Smooth muscle cell (in vitro differentiated cells): Measurements from ENCODE around the gene PTX3. TPM values are rescaled to one million over a fixed set of nuclear protein-coding genes. Genes with fewer than 3 reads are reported as not detected.

Experiments used
- DNase-seq: peaks from one replicate; lab custom pipeline; 2025; ENCODE audit not compliant: unreplicated experiment; lab: John Stamatoyannopoulos, UW
- H2AFZ ChIP-seq: fragments of 200-600 bp; sonication (generic); 2 replicates; pipeline ENCODE4 v1.6.0; 2016; ENCODE audit warnings: antibody characterized with exemption, low read depth, mild to moderate bottlenecking
- H3F3A ChIP-seq: fragments of 200-600 bp; sonication (generic); 2 replicates; pipeline ENCODE4 v1.6.0; 2017; ENCODE audit warnings: antibody characterized with exemption, low read depth
- H3K27ac ChIP-seq: fragments of 200-600 bp; sonication (generic); 2 replicates; pipeline ENCODE4 v1.5.1; 2016; ENCODE audit warnings: low read depth, mild to moderate bottlenecking
- H3K27me3 ChIP-seq: fragments of 200-600 bp; sonication (generic); 2 replicates; pipeline ENCODE4 v1.6.1; 2016; ENCODE audit warnings: low read depth, mild to moderate bottlenecking
- H3K36me3 ChIP-seq: fragments of 200-600 bp; sonication (generic); 2 replicates; pipeline ENCODE4 v1.5.1; 2016; ENCODE audit warnings: low read depth
- H3K4me1 ChIP-seq: fragments of 200-600 bp; sonication (generic); 2 replicates; pipeline ENCODE4 v1.5.1; 2016; ENCODE audit warnings: low read depth
- H3K4me2 ChIP-seq: fragments of 200-600 bp; sonication (generic); 2 replicates; pipeline ENCODE4 v1.6.0; 2016; ENCODE audit warnings: mild to moderate bottlenecking
- H3K4me3 ChIP-seq: fragments of 200-600 bp; sonication (generic); 2 replicates; pipeline ENCODE4 v1.5.1; 2016; ENCODE audit warnings: mild to moderate bottlenecking
- H3K79me2 ChIP-seq: fragments of 200-600 bp; sonication (generic); 2 replicates; pipeline ENCODE4 v1.6.0; 2016; ENCODE audit warnings: low read depth, mild to moderate bottlenecking
- H3K9ac ChIP-seq: fragments of 200-600 bp; sonication (generic); 2 replicates; pipeline ENCODE4 v1.6.0; 2016; ENCODE audit warnings: low read depth
- H3K9me3 ChIP-seq: fragments of 200-600 bp; sonication (generic); replicated peaks from 2 replicates; pipeline ENCODE4 v1.5.1; 2016; ENCODE audit warnings: low read depth
- H4K20me1 ChIP-seq: fragments of 200-600 bp; sonication (generic); 2 replicates; pipeline ENCODE4 v1.6.0; 2016; ENCODE audit warnings: low read depth
- WGBS: methylation state at CpG from one replicate; pipeline ENCODE4 v1.1.7; 2016; ENCODE audit warnings: low lambda C conversion rate; 5-methylcytosine and 5-hydroxymethylcytosine counted together
- polyA plus RNA-seq: library from polyadenylated mRNA; unstranded; fragments of >200 nt; fragmentation: Nextera tagmentation; extraction: Ambion mirVana; gene quantifications from 2 replicates; pipeline ENCODE4 v1.2.1, GENCODE V29; 2016
- total RNA-seq: library from RNA; depleted of rRNA; stranded (reverse); fragments of >200 nt; gene quantifications from 2 replicates; pipeline ENCODE4 v1.2.3, GENCODE V29; 2014
- TF ChIP-seq, protein P1 (sequence below): fragments of 200-600 bp; sonication (generic); IDR thresholded peaks from 2 replicates; pipeline ENCODE4 v1.5.1; 2017; ENCODE audit warnings: borderline replicate concordance, mild to moderate bottlenecking, antibody characterized with exemption; ENCODE audit not compliant: insufficient read depth, poor library complexity, severe bottlenecking

PTX3 gene
- total and polyA plus RNA-seq, 2 experiments from 2014 or later: 12.4 to 18.4 TPM

DNA sequence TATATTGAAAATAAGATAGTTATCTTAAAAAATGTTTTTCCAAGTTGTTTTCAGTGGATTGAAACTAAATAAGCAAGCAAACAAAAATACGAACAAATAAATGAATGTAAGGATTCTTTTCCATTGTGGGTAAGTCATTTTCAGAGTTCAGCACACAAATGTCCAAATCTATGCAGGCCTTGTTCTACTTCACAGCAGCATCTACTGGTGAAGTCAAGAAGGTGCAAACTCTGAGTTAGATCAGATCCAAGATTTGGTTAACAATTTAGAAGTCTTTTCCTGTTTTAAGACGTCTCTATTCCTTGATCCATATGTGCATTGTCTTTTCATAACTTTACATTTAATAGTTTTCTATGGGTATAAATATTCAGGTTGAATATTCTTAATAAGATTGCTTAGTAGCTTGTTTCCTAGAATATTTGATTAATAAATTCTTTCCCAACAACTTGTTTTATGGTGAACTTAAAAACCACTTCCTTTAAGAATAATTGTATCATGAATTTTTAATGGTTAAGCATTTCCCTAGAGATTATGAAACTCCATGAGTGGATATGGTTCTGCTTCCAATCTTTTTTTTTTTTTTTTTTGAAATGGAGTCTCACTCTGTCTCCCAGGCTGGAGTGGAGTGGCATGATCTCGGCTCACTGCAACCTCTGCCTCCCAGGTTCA, 10.5 kb downstream of the PTX3 start:
- Histone ChIP-seq H3K9me3 (no peaks in the 10 kb centered on the region), H3K27me3 (no peaks in the 10 kb centered on the region), H3F3A (peaks cover 7% of the 10 kb centered on the region), H3K36me3 (no peaks in the 10 kb centered on the region), H3K9ac (no peak overlapping the region), H3K27ac (no peak overlapping the region), H2AFZ (no peak overlapping the region), H3K4me3 (no peak overlapping the region), H3K79me2 (no peaks in the 10 kb centered on the region), H4K20me1 (no peaks in the 10 kb centered on the region), H3K4me1 (no peaks in the 10 kb centered on the region), H3K4me2 (no peak overlapping the region)
- DNase-seq: no peak
- TF ChIP-seq, protein P1, sequence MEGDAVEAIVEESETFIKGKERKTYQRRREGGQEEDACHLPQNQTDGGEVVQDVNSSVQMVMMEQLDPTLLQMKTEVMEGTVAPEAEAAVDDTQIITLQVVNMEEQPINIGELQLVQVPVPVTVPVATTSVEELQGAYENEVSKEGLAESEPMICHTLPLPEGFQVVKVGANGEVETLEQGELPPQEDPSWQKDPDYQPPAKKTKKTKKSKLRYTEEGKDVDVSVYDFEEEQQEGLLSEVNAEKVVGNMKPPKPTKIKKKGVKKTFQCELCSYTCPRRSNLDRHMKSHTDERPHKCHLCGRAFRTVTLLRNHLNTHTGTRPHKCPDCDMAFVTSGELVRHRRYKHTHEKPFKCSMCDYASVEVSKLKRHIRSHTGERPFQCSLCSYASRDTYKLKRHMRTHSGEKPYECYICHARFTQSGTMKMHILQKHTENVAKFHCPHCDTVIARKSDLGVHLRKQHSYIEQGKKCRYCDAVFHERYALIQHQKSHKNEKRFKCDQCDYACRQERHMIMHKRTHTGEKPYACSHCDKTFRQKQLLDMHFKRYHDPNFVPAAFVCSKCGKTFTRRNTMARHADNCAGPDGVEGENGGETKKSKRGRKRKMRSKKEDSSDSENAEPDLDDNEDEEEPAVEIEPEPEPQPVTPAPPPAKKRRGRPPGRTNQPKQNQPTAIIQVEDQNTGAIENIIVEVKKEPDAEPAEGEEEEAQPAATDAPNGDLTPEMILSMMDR: peak; percentile 27
- WGBS: 79% methylated on average over 3 of the region's 3 CpGs

DNA sequence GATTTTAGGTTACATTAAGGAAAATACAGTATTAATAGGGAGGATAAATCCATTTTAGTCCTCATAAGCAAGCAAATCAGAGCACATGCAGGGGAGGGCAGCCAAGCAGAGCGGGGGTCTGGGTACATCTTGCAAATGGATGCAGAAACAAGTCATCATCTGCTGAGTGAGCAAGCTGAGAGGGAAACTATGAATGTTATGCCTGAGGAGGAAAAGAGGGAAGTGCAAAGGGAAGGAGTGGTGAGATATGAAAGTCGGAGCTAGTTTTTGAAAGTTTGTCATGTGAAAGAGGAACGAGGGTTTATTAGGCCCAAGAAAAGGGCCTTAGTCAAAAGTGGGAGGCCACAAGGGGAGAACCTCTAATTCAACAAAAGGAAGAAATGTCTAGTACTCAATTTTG, 15.4 kb downstream of the PTX3 start:
- H3K27me3 ChIP-seq: no peaks in the 10 kb centered on the region
- H3K79me2 ChIP-seq: no peaks in the 10 kb centered on the region
- no peak overlapping the region for H3K9ac ChIP-seq
- H3K4me1 ChIP-seq: no peaks in the 10 kb centered on the region
- TF ChIP-seq, protein P1: no peak
- H2AFZ ChIP-seq: peak overlapping the region; percentile 33
- no peaks in the 10 kb centered on the region for H3K9me3 ChIP-seq
- WGBS: 65% methylated on average over 3 of the region's 3 CpGs
- DNase-seq: no peak
- no peak overlapping the region for H3K27ac ChIP-seq
- peaks cover 3% of the 10 kb centered on the region for H3F3A ChIP-seq
- no peak overlapping the region for H3K4me3 ChIP-seq
- H4K20me1 ChIP-seq: no peaks in the 10 kb centered on the region
- no peaks in the 10 kb centered on the region for H3K36me3 ChIP-seq
- H3K4me2 ChIP-seq: no peak overlapping the region

DNA sequence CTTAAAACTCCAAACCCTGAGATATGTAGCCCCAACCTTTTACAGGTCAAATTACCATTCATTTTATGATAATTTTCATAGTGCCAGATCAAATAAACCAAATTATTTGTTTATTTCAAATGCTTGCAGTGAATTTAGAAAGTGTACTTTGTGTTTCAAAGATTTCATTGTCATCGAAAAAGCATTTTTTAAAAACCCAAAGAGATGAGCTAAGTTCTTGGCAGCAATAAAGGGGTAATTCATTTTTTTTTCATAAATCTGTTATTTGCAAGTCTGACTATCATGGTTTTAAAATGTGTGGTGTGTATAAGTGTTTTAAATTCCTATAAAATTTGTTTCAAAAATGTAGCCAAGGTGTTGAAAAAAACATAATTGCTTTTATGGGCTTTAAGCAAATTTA, 17.2 kb downstream of the PTX3 start:
- Histone ChIP-seq H3K27ac (no peak overlapping the region), H3K36me3 (no peaks in the 10 kb centered on the region), H2AFZ (no peak overlapping the region), H3K79me2 (no peaks in the 10 kb centered on the region), H3K9me3 (no peaks in the 10 kb centered on the region), H3F3A (peaks cover 3% of the 10 kb centered on the region), H3K9ac (no peak overlapping the region), H3K4me3 (no peak overlapping the region), H3K27me3 (no peaks in the 10 kb centered on the region), H3K4me1 (no peaks in the 10 kb centered on the region), H4K20me1 (no peaks in the 10 kb centered on the region), H3K4me2 (no peak overlapping the region)
- 88% methylated on average over 1 of the region's 1 CpG for WGBS
- DNase-seq: no peak
- TF ChIP-seq, protein P1: no peak

DNA sequence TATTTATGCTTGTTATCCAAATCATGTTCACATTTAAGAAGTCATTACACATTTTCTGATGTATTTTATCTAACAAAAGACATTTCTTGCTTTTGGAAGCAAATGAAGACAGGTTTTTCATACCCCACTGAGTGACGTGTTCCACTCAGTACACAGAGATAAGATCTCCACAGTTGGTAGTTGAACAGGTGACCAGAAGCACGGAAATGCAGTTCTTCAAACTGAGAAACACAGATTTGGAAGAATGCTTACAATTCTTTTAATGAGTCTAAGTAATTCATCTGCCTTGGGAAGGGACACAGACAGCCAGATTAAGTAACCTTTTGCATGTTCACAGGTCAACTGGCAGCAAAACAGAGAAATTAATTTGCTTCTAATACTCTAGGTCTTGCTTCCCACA, 23.1 kb downstream of the PTX3 start:
- no peaks in the 10 kb centered on the region for H3K27me3 ChIP-seq
- H3K4me2 ChIP-seq: no peak overlapping the region
- H4K20me1 ChIP-seq: no peaks in the 10 kb centered on the region
- no peaks in the 10 kb centered on the region for H3K36me3 ChIP-seq
- no peak overlapping the region for H2AFZ ChIP-seq
- H3F3A ChIP-seq: no peaks in the 10 kb centered on the region
- no peak overlapping the region for H3K27ac ChIP-seq
- no peaks in the 10 kb centered on the region for H3K79me2 ChIP-seq
- TF ChIP-seq, protein P1: no peak
- no peak for DNase-seq
- H3K9me3 ChIP-seq: no peaks in the 10 kb centered on the region
- no peak overlapping the region for H3K9ac ChIP-seq
- H3K4me3 ChIP-seq: no peak overlapping the region
- no peaks in the 10 kb centered on the region for H3K4me1 ChIP-seq
- 67% methylated on average over 2 of the region's 2 CpGs for WGBS
